ENCODE data around the gene PIK3CB.
"Not testable (repeated sequence)": the region's sequence is repeated elsewhere in the genome, so short reads cannot be mapped to it uniquely, and the experiment has no call there.

PIK3CB gene

GRCh38 chr3:138846262-138846791, 11.6 kb upstream of the PIK3CB start:
- H3K4me3 ChIP-seq (ENCODE audit: low read depth, low read length) = no peak overlapping the region
- TF ChIP-seq, protein P1, sequence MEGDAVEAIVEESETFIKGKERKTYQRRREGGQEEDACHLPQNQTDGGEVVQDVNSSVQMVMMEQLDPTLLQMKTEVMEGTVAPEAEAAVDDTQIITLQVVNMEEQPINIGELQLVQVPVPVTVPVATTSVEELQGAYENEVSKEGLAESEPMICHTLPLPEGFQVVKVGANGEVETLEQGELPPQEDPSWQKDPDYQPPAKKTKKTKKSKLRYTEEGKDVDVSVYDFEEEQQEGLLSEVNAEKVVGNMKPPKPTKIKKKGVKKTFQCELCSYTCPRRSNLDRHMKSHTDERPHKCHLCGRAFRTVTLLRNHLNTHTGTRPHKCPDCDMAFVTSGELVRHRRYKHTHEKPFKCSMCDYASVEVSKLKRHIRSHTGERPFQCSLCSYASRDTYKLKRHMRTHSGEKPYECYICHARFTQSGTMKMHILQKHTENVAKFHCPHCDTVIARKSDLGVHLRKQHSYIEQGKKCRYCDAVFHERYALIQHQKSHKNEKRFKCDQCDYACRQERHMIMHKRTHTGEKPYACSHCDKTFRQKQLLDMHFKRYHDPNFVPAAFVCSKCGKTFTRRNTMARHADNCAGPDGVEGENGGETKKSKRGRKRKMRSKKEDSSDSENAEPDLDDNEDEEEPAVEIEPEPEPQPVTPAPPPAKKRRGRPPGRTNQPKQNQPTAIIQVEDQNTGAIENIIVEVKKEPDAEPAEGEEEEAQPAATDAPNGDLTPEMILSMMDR (conservative IDR thresholded peaks at IDR 0.05; ENCODE audit: low read depth, low read length) = no peak
- no peak for DNase-seq (ENCODE audit: low read depth)

DNA sequence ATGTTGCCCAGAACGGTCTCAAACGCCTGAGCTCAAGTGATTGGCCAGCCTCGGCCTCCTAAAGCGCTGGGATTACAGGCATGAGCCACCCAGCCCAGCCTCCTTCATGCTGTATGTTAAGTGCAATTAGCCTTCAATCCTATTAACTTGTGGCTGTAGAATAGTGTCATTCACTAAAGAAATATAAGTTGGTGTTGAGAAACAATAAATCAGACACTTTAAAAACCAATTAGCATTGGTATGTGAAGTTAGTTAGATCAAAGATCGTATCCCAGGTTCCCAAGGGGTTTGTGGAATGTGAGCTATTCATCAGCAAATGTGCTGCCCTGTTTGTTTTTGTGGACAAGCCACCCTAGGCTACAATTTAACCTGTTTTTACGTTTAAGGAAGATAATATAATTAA, 11.0 kb upstream of the PIK3CB start:
- H3K4me3 ChIP-seq (ENCODE audit: low read depth, low read length) = no peak overlapping the region
- TF ChIP-seq, protein P1 (conservative IDR thresholded peaks at IDR 0.05; ENCODE audit: low read depth, low read length) = no peak
- DNase-seq (ENCODE audit: low read depth) = no peak

DNA sequence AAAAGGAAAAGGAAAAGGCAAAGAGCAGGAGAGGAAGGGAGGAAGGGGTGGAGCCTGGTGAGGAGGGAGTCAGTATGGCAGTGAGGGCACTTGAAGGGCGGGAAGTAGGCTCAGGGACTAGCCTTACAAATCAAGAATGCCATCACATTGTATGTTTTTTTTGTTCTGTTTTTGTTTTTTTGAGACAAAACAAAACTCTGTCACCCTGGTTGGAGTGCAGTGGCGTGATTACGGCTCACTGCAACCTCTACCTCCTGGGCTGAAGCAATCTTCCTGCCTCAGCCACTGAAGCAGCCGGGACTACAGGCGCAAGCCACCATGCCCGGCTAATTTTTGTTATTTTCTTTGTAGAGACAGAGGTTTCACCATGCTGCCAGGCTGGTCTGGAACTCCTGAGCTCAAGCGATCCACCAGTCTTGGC, 10.5 kb upstream of the PIK3CB start:
- TF ChIP-seq, protein P1 (conservative IDR thresholded peaks at IDR 0.05; ENCODE audit: low read depth, low read length) = no peak
- DNase-seq (ENCODE audit: low read depth) = no peak
- peak overlapping the region; percentile 4 for H3K4me3 ChIP-seq (ENCODE audit: low read depth, low read length)

DNA sequence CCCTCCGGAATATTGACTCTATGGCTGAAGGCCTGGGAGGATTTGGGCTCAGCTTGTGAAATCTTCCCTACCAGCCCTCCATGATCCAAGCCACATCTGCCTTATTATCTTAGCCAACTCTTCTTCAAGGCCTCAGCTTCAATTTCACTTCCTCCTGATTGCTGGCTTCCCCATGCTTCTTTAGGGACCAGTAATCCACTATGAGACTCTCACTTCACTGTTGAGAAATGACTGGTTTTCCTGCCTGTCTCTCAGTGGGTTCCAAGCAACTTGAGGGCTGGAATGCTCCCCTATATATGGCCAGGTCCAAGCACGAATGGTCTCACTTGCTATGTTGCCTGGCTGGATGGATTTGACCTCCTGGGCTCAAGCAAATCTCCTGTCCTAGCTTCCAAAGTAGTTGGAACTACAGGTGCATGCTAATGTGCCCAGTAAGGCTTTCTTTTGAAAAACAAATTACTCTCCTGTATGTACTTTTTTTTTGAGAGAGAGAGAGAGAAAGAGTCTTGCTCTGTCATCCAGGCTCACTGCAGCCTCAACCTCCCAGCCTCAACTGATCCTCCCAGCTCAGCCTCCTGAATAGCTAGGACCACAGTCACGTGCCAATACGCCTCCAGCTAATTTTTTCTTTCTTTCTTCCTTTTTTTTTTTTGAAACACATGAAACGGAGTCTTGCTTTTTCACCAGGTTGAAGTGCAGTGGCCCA, 7.9 kb upstream of the PIK3CB start:
- no peak for DNase-seq (ENCODE audit: low read depth)
- H3K4me3 ChIP-seq (ENCODE audit: low read depth, low read length) = no peak overlapping the region
- TF ChIP-seq, protein P1 (conservative IDR thresholded peaks at IDR 0.05; ENCODE audit: low read depth, low read length) = no peak

- DNase-seq (ENCODE audit: low read depth); H3K4me3 ChIP-seq (ENCODE audit: low read depth, low read length): not testable (repeated sequence)
Measured at GRCh38 chr3:138838385-138838784, 3.7 kb upstream of the PIK3CB start.

DNA sequence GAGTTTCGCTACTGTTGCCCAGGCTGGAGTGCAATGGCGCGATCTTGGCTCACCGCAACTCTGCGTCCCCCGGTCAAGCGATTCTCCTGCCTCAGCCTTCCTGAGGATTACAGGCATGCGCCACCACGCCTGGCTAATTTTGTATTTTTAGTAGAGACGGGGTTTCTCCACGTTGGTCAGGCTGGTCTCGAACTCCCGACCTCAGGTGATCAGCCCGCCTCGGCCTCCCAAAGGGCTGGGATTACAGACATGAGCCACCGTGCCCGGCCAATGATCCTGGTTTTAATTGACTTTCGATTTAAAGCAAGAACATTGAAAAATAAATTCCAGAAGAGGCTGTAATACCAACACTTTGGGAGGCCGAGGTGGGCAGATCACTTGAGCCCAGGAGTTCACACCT, 1.1 kb upstream of the PIK3CB start:
- not testable (repeated sequence) for DNase-seq (ENCODE audit: low read depth); H3K4me3 ChIP-seq (ENCODE audit: low read depth, low read length)

- no peak for DNase-seq (ENCODE audit: low read depth)
- peak overlapping the region; percentile 84 for H3K4me3 ChIP-seq (ENCODE audit: low read depth, low read length)
- TF ChIP-seq, protein P1 (conservative IDR thresholded peaks at IDR 0.05; ENCODE audit: low read depth, low read length) = no peak
Measured at GRCh38 chr3:138835397-138835757, 649 bp upstream of the PIK3CB start.

DNA sequence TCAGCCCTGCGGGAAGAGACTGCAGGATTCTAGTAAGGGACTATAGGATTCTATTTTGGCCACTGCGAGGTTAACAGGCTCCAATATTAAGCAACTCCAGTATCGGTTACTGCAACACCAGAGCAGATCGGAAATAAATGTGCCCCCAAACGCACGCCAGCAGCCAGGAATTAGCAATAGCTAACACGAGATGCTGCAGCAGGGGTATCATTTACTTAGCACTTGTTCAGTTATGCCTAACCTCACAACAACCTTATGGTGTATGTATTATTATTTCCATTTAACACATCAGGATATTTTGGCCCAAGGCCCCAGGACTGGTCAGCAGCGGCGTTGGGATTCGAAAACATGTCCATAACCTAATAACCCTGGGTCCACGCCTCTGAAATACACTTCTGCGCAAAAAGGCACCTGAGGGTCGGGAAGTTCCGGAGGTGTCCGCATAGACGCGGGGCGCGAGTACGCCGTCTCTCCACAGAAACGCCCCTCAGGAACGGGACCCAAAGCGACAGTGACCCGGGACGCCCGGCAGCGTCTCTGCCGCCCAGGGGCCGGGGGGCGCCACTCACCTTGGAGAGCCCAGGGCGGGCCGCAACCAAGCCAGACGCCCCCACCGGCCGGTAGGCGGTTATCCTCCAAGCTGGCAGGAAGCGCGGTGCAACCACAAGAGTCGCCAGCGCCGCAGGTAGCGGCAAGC, 681 bp downstream of the PIK3CB start:
- peak overlapping the region; percentile 84 for H3K4me3 ChIP-seq (ENCODE audit: low read depth, low read length)

GRCh38 chr3:138832473-138833057, 2.2 kb downstream of the PIK3CB start:
- H3K4me3 ChIP-seq (ENCODE audit: low read depth, low read length); DNase-seq (ENCODE audit: low read depth): not testable (repeated sequence)

More for the DNA sequence above, 681 bp downstream of the PIK3CB start:
- peak; percentile 45 for DNase-seq (ENCODE audit: low read depth)
- TF ChIP-seq, protein P1 (conservative IDR thresholded peaks at IDR 0.05; ENCODE audit: low read depth, low read length) = no peak
